22Rv1 (cell line): ENCODE data around the gene TECPR2.

Experiments used
- CTCF ChIP-seq: fragments of 450-650 bp; IDR thresholded peaks from 2 replicates; pipeline ENCODE4 v1.5.1; 2017; ENCODE audit warnings: mild to moderate bottlenecking
- ZFX ChIP-seq: fragments of 450-650 bp; IDR thresholded peaks from 2 replicates; pipeline ENCODE4 v1.6.1; 2017; ENCODE audit warnings: antibody characterized with exemption, borderline replicate concordance

GRCh38 chr14:102418169-102418852, 55.6 kb downstream of the TECPR2 start:
- TF ChIP-seq CTCF (no peak), ZFX (no peak)
